NOMO-1 treated with DMSO at 0.1 percent for 48 hours (cell line): ENCODE measurements around the gene CD84.
A peak's percentile ranks its signal among the peaks of the same experiment; 100 is the strongest.
"Not testable (repeated sequence)": the region's sequence is repeated elsewhere in the genome, so short reads cannot be mapped to it uniquely, and the experiment has no call there.

ENCODE experiments used
- DNase-seq: peaks from one replicate; lab custom pipeline; 2025; ENCODE audit not compliant: unreplicated experiment; lab: John Stamatoyannopoulos, UW

The CD84 gene

GRCh38 chr1:160610569-160611242 is 31.4 kb upstream of the CD84 start:
- DNase-seq, result no peak

GRCh38 chr1:160608941-160609340 is 29.6 kb upstream of the CD84 start:
- no peak for DNase-seq

GRCh38 chr1:160608514-160608913 is 29.2 kb upstream of the CD84 start:
- DNase-seq, result no peak

GRCh38 chr1:160608057-160608456 is 28.8 kb upstream of the CD84 start:
- no peak for DNase-seq

- DNase-seq, result no peak
Observed at GRCh38 chr1:160607672-160608032, 28.4 kb upstream of the CD84 start.

DNA sequence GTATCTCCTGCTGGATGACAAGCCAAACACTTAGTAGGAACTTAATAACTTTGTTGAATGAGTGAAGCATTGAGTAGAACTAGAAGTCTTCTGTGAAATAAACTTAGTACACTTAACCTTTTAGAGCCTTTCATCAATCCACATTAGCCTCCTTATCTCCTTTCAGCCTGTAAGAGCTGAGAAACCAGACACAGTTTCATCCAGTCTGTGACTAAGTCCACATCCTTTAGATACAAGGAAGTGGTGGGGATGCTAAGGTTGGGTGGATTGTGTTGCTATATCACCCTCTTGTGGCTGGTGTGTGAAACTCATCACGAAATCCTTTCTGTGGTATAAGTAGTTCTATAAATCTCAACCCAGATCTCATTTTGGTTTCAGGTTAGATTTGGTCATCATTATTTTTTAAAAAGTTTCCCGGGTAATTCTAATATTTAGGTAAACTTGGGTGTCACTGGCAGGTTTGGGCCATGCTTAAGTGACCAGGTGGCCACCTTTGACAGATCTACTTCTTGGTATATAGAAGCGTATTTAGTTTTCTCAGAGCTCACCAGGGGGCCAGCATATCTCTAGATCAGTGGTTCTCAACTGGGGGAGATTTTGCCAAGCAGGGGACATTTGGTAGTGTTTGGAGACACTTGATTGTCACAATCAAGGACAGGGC is 27.8 kb upstream of the CD84 start:
- DNase-seq, result peak; percentile 73

DNA sequence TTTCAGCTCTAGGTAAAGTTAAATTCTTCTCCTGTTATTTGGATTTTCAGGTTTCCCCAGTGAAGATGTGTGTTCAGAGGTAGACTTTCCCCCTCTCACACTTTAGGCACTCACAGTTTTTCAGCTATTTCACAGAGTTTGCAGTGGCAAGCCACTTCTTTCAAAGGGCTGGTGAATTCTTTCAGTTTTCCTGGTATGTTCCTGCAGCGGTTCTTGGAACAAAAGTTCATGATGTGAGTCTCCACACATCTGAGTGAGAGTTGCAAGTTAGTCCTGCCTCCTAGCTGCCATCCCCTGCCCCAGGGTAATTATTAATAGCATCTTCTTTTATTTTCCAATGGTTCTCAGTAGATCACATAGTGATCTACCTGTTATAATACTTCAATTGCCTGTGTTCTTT is 27.3 kb upstream of the CD84 start:
- no peak for DNase-seq

DNA sequence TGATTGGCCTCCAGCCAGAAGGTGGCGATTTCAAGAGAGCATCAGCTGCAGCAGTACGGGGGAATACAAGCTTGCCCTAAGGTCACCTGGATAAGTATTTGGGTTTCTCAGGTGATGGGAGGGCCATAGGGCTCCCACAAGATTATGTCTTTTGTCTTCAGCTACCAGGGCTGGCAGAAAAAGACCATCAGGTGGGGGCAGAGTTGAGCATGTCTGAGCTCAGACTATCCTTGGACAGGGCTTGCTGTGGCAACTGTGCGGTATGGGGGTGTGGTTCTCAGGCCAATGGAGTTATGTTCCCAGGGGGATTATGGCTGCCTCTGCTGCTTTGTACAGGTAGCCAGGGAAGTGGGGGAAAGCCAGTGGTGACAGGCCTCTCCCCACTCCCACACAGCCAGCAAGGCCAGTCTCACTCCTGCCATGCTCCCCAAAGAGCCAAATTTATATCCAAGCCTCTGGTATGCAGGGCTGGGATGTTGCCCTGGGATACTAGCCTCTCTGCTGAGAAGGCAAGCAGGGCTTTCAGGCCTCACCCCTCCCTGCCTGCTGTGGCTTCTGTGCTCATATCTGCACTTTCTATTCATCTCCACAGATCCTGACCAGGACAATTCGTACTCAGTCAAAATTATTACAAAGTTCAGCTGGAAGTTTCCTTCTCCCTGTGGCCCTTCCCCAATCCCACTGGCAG is 26.6 kb upstream of the CD84 start:
- DNase-seq, result no peak

- no peak for DNase-seq
Observed at GRCh38 chr1:160605205-160605604, 25.9 kb upstream of the CD84 start.

DNA sequence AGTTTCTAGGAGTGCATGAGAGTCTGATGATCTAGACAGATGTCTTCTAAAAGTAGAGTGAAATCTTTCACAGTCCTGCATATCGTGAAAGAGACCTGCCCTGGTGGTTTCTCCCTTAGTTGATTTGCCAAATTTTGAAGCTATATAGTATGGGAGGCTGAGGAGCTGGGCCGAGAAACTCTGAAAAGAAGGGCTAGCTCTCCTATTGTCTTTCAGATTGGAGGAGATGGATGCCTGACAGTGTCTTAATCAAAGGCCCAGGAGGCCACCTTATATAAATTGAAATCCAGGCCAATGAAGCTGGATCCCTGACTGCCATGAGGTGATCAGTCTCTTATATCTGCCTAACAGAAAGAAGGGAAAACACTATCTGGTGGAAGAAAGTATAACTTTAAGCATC is 18.4 kb upstream of the CD84 start:
- DNase-seq, result no peak

GRCh38 chr1:160597051-160597450 is 17.8 kb upstream of the CD84 start:
- no peak for DNase-seq

- DNase-seq, result peak; percentile 14
Observed at GRCh38 chr1:160590488-160590887, 11.2 kb upstream of the CD84 start.

- no peak for DNase-seq
Observed at GRCh38 chr1:160588468-160588867, 9.2 kb upstream of the CD84 start.

DNA sequence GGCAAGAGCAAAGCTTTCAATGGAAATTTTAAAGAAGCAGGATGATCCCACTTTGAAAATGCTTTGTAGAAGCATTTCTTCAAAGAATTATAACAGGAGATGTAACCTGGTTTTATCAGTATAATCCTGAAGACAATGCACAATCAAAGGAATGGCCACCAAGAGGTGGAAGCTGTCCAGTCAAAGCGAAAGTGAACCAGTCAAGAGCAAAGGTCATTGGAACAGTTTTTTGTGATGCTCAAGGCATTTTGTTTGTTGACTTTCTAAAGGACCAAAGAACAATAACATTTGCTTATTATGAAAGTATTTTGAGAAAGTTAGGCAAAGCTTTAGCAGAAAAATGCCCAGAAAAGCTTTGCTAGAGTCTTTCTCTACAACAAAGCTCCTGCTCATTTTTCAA is 5.5 kb upstream of the CD84 start:
- no peak for DNase-seq

DNA sequence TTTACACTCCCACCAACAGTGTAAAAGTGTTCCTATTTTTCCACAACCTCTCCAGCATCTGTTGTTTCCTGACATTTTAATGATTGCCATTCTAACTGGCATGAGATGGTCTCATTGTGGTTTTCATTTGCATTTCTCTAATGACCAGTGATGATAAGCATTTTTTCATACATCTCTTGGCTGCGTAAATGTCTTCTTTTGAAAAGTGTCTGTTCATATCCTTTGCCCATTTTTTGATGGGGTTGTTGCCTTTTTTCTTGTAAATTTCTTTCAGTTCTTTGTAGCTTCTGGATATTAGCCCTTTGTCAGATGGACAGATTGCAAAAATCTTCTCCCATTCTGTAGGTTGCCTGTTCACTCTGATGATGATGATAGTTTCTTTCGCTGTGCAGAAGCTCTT is 3.7 kb upstream of the CD84 start:
- not testable (repeated sequence) for DNase-seq

DNA sequence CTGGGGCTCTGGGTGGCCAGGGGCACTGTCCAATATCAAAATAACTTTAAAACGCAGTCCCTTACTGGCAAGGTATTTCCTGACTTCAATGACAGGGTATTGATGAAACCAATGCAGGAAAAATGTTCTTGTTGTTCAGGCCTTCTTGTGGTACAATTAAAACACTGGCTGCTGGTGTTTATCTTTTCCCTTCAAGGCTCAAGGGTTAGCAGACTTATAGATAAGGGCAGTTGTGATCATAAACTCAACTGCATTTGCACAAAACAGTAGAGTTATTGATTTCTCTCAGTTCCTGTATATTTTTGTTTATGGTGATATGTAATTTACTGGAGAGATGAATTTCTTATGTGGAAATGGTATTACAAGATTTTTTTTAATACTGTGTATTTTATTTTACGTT is 2.7 kb upstream of the CD84 start:
- DNase-seq, result no peak

DNA sequence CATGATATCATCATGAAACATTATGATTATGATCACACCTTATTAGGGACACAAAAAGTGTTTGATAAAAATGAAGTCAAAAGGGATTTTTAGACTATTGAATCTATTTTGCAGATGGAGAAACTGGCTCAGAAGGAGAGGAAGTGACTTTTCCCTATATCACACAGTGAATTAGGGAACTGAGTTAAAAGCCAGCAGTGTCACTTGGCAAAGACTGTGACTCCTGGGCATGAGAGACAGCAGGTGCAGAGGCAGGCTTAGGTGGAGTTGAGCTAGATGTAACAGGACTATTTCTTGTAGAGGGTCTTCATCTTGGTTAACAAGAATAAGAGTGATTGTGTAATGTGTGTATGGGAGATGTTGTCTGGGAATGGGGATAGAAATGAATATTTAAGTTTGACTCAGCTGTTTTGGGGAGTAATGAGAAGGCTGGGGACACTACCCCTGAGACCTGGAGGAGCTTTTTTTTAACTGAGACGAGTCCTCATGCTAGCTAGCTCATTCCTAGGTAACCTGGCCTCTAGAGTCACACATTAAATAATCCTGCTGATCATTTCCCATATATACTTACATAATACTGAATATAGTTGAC is 1.0 kb upstream of the CD84 start:
- DNase-seq, result peak; percentile 49

DNA sequence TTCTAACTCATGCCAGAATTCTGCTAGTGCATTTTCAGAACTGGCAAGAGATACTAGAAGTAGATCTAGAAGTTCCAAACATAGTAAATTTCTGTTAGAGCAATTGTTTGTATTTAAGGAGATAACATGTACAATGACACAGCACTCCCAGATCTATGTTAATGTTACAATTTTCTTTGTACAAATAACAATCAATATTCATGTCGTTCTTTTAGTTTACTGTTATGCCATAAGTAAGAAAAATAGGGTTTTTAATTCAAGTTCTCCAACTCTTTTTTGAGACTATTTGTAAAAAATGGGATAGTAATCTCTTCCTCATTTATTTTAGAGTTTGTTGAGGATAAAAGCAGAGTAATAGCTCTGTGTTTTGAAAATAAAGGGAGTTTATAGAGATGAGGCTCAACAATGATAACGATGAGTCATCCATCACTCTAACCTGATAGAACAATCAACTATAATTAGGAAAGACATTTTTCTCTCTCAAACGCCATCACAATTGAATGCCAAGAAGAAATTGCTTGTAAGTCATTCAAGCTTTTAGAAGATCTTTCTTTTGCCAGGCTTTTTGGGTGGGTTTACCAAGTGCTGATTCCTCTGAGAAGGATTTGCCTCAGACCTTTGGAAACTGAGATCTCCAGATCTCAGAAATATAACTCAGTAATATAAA is 638 bp downstream of the CD84 start:
- no peak for DNase-seq

- DNase-seq, result peak; percentile 53
Observed at GRCh38 chr1:160578175-160578524, 1.1 kb downstream of the CD84 start.

- no peak for DNase-seq
Observed at GRCh38 chr1:160577671-160578070, 1.6 kb downstream of the CD84 start.

GRCh38 chr1:160576884-160577283 is 2.4 kb downstream of the CD84 start:
- no peak for DNase-seq

DNA sequence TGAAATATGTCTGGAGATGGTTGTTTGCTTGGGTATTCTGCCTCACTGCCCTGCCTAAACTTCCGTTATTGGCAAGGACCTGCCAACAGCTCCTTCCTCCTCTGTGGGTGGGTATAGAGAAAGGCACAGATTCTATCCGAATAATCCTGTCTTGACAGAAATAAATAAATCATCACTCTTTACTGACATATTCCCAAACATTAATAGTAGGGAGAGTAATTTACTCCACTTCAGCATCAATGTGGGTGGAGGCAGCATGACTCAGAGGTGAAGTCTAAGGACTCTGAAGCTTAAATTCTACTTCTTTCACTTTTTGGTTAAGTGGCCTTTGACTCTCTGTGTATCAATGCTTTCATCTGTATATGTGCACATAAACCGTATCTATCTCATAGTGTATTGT is 2.9 kb downstream of the CD84 start:
- DNase-seq, result no peak
